DND-41 (cell line): ENCODE measurements around the gene PPP1R14C.

Experiments
- ATAC-seq: fragments of 200-7000 bp; cut with Tn5 transposase; 3 replicates; pipeline ENCODE4 v1.9.1; 2021; ENCODE audit warnings: low read depth; ENCODE audit not compliant: insufficient read depth
- DNase-seq: peaks from one replicate; pipeline ENCODE4 v3.0.0-alpha.2; 2020
- H2AFZ ChIP-seq: 2 replicates; pipeline ENCODE4 v1.6.0; 2012; ENCODE audit warnings: low read depth, low read length
- H3K27ac ChIP-seq: 2 replicates; pipeline ENCODE4 v1.5.1; 2012; ENCODE audit warnings: low read length, inconsistent platforms
- H3K27me3 ChIP-seq: fragments of 200-600 bp; sonication (generic); 2 replicates; pipeline ENCODE4 v1.6.0; 2012; ENCODE audit warnings: low read length, mild to moderate bottlenecking, inconsistent platforms; ENCODE audit not compliant: insufficient read depth, poor library complexity
- H3K36me3 ChIP-seq: 2 replicates; pipeline ENCODE4 v1.5.1; 2012; ENCODE audit warnings: low read length, inconsistent platforms; ENCODE audit not compliant: insufficient read depth
- H3K4me1 ChIP-seq: 2 replicates; pipeline ENCODE4 v1.5.1; 2012; ENCODE audit warnings: mild to moderate bottlenecking, low read length; ENCODE audit not compliant: insufficient read depth
- H3K4me2 ChIP-seq: 2 replicates; pipeline ENCODE4 v1.6.0; 2012; ENCODE audit warnings: mild to moderate bottlenecking, moderate library complexity, low read length, inconsistent platforms; ENCODE audit not compliant: insufficient read depth
- H3K4me3 ChIP-seq, 2 experiments: fragments of 200-600 bp in 1 of 2; shearing (Covaris generic) in 1 of 2; 2 replicates each; pipeline ENCODE4 v1.5.1; 2012 to 2016; ENCODE audit warnings: inconsistent platforms in 2 of 2, low read length in 2 of 2, mild to moderate bottlenecking in 2 of 2, low read depth in 1 of 2, moderate library complexity in 1 of 2
- H3K79me2 ChIP-seq: 2 replicates; pipeline ENCODE4 v1.6.0; 2012; ENCODE audit warnings: low read length, inconsistent platforms; ENCODE audit not compliant: insufficient read depth
- H3K9ac ChIP-seq: 2 replicates; pipeline ENCODE4 v1.6.0; 2012; ENCODE audit warnings: low read depth, mild to moderate bottlenecking, inconsistent platforms, low read length, moderate library complexity
- H3K9me3 ChIP-seq: 2 replicates; pipeline ENCODE4 v1.5.1; 2012; ENCODE audit warnings: low read length, moderate library complexity, mild to moderate bottlenecking, inconsistent platforms; ENCODE audit not compliant: insufficient read depth, severe bottlenecking
- H4K20me1 ChIP-seq: 2 replicates; pipeline ENCODE4 v1.6.0; 2012; ENCODE audit warnings: low read length; ENCODE audit not compliant: insufficient read depth
- CTCF ChIP-seq: IDR thresholded peaks from 2 replicates; pipeline ENCODE4 v1.5.1; 2012; ENCODE audit warnings: borderline replicate concordance, low read length, moderate library complexity, mild to moderate bottlenecking; ENCODE audit not compliant: poor library complexity, severe bottlenecking; ENCODE audit errors: extremely low read depth
- EZH2 ChIP-seq: IDR thresholded peaks from 3 replicates; pipeline ENCODE4 v1.6.1; 2012; ENCODE audit warnings: borderline replicate concordance, low read depth, mild to moderate bottlenecking, moderate library complexity, low read length, inconsistent platforms; ENCODE audit not compliant: severe bottlenecking

Gene PPP1R14C

GRCh38 chr6:150189122-150189521, 46.3 kb downstream of the PPP1R14C start:
- H2AFZ ChIP-seq: no peak overlapping the region
- ATAC-seq: no peak
- no peak overlapping the region for H3K4me2 ChIP-seq
- no peaks in the 10 kb centered on the region for H3K4me1 ChIP-seq
- no peak overlapping the region for H3K27ac ChIP-seq
- no peak overlapping the region for H3K4me3 ChIP-seq
- TF ChIP-seq EZH2: no peak
- no peak for TF ChIP-seq CTCF
- H3K36me3 ChIP-seq: no peaks in the 10 kb centered on the region
- no peaks in the 10 kb centered on the region for H4K20me1 ChIP-seq
- H3K79me2 ChIP-seq: no peaks in the 10 kb centered on the region
- H3K27me3 ChIP-seq: peaks cover 8% of the 10 kb centered on the region
- H3K9me3 ChIP-seq: no peaks in the 10 kb centered on the region
- DNase-seq: no peak
- H3K9ac ChIP-seq: no peak overlapping the region

- Histone ChIP-seq H3K79me2 (no peaks in the 10 kb centered on the region), H3K36me3 (no peaks in the 10 kb centered on the region), H3K4me2 (no peak overlapping the region), H4K20me1 (no peaks in the 10 kb centered on the region), H2AFZ (no peak overlapping the region), H3K4me3 (no peak overlapping the region), H3K9ac (no peak overlapping the region), H3K27ac (no peak overlapping the region), H3K9me3 (no peaks in the 10 kb centered on the region), H3K27me3 (peaks cover 12% of the 10 kb centered on the region), H3K4me1 (no peaks in the 10 kb centered on the region)
- DNase-seq (no peak), ATAC-seq (no peak)
- TF ChIP-seq CTCF: no peak
- TF ChIP-seq EZH2: no peak
These were observed 49.0 kb downstream of the PPP1R14C start for GRCh38 chr6:150191809-150192208.

GRCh38 chr6:150194195-150194594, 51.4 kb downstream of the PPP1R14C start:
- Histone ChIP-seq H3K9me3 (no peaks in the 10 kb centered on the region), H3K27me3 (peaks cover 21% of the 10 kb centered on the region), H3K36me3 (no peaks in the 10 kb centered on the region), H3K4me2 (no peak overlapping the region), H3K79me2 (no peaks in the 10 kb centered on the region), H4K20me1 (no peaks in the 10 kb centered on the region), H2AFZ (no peak overlapping the region), H3K27ac (no peak overlapping the region), H3K4me1 (no peaks in the 10 kb centered on the region), H3K9ac (no peak overlapping the region), H3K4me3 (no peak overlapping the region)
- TF ChIP-seq EZH2 (no peak), CTCF (no peak)
- ATAC-seq (no peak), DNase-seq (no peak)

- ATAC-seq: no peak
- H3K9ac ChIP-seq: no peak overlapping the region
- H3K9me3 ChIP-seq: no peaks in the 10 kb centered on the region
- peaks cover 22% of the 10 kb centered on the region for H3K27me3 ChIP-seq
- no peak overlapping the region for H3K4me2 ChIP-seq
- no peaks in the 10 kb centered on the region for H3K36me3 ChIP-seq
- no peaks in the 10 kb centered on the region for H3K4me1 ChIP-seq
- no peaks in the 10 kb centered on the region for H3K79me2 ChIP-seq
- DNase-seq: no peak
- H4K20me1 ChIP-seq: no peaks in the 10 kb centered on the region
- TF ChIP-seq EZH2 (no peak), CTCF (no peak)
- H3K27ac ChIP-seq: no peak overlapping the region
- H2AFZ ChIP-seq: no peak overlapping the region
- H3K4me3 ChIP-seq: no peak overlapping the region
These were observed 53.2 kb downstream of the PPP1R14C start for GRCh38 chr6:150195996-150196417.
